NCI-H1694 treated with DMSO at 0.1 percent for 48 hours (cell line): Measurements from ENCODE around the gene CD58.

Experiments
- DNase-seq: peaks from one replicate; lab custom pipeline; 2025; lab: John Stamatoyannopoulos, UW

CD58 gene

GRCh38 chr1:116544588-116545358 lies 26.1 kb downstream of the CD58 start:
- no peak for DNase-seq

GRCh38 chr1:116540088-116540487 lies 30.7 kb downstream of the CD58 start:
- DNase-seq = no peak

DNA sequence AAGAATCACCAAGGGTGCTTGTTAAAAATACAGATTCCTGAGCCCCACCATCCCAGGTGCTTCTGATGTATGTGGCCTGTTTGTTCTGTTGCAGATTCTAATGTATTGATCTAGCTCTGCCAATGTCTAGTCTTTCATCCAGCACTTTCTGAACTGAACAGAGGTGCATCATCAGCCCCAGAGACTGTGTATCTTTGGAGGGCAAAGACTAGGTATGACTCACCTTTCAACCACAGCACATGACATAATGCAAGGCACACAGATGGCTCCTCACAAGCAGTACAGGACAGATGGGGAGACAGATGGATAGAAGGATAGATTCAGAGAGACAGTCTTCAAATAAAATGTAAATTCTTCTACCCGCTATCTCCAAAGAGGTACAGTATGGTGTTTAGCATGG lies 32.3 kb downstream of the CD58 start:
- peak; percentile 42 for DNase-seq

DNA sequence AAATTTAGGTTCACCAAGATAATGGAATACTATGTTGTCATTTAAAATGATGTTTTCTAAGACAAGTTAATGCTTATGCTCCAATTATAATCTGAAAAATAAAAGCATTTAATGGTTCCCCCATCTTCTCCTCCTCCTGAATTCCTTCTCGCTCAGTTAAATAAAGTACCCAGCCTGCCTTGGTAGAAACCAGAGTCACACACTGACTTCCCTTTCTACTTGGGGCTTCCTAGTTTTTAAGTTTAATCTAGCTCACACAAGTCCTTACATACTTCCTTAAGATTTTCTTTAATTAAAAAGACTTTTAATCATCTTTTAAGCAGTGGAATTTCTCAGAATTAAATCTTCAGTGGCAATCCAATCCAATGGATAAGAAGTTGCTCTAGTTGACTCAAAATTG lies 32.9 kb downstream of the CD58 start:
- DNase-seq = no peak

GRCh38 chr1:116537040-116537831 lies 33.6 kb downstream of the CD58 start:
- DNase-seq = no peak

DNA sequence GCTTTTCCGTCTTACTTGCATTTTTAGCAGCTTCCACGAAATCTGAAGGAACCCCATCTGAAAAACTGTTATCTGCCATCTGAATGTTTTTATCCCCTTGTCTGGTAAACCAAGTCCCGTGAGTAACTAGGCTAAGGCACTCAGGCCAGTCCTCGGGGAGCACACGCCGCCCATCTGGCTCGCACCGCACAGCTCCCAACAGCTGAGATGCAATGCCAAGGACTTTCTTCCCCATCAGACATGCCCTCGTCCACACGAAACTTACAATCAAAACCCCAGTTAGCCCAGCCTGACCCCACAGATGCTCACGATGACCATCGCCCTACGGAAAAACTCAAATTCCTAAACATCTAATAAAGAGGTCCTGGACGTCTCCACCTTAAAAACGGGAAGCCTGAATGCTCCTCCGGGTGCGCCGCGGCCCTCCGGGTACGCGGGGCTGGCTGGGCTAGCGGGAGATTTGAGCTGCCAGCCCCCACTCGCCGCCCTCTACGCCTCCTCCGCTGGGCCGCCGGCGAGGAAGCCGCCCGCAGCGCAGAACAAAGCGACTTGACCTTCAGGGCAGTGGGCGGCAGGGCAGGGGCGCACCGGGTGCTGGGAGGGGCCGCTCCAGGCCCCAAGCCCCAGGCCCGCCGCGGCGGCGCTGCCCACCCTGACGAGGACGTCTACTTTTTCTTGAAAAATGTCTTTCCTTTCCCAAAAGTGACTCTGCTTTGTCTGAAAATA lies 36.6 kb downstream of the CD58 start:
- DNase-seq = no peak

DNA sequence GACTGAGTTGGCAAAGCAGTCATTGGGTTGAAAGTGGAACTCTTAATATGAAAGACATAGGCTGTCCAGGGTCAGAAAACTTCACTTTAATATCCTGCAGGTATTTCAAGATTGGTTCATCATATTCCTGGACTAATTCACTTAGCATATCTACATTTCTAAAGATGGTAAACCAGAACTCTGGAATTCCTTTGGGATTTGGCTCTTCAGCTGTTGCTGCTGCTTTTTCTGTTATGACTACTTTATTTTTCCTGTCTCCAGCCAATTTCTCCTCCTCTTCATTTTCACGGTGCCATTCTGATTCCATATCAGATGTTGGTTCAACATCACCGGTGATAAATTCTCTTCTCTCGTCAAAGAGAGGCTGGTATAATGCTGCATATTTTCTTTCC lies 37.4 kb downstream of the CD58 start:
- DNase-seq = no peak

GRCh38 chr1:116532671-116533428 lies 38.0 kb downstream of the CD58 start:
- no peak for DNase-seq

DNA sequence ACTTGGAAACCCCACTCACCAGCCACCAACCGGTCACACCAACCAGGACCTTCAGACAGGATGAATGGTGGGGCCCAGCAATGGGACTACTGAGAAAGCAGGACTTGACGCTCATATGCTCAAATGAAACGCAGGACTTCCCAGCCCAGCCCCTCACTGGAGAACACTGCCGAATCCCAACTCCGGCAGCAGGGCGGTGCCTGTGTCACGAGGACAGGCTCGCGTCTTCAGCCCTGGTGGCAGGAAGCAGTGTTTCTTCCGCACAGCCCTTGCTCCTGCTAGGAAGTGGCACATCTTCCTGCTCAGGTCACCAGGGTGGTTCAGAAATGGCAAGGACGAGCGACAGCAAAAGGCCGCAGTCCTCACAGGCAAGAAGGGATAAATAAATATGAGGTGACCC lies 38.9 kb downstream of the CD58 start:
- no peak for DNase-seq

DNA sequence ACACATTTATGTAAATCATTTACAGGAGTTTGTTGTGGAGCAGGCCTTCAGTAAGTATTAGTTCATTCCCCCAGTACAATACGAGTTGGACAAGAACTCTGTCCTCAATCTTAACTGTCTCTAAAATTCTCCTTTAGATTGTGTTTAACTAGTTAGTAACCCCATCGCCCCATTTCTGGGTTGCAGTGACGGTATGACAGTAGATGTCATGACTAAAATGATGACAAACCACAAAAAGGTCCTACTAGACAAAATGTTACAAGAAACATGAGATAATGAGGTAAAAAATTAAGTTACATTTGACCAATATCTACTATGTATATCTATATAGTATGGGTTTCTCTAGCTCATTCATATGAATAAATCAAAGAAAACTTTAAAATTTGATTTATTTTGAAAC lies 41.1 kb downstream of the CD58 start:
- no peak for DNase-seq

DNA sequence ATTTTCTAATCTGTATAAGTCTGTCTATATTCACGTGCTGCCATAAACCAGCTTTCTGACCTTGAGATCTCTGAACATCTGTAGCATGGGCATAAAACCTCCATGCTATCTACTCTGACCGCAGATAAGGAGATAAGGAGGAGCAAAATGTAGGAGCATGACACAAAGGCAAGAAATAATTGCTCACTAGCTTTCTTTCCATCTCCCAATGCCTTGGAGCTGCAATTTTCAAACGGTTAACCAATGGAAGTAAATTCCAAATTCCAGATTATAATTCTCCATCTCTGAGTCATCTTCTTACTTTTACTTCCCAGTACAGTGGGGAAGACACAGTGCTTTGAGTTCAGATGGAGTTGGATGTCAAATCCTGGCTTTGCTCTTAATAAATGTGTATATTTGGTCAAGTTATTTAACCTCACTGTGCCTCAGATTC lies 41.6 kb downstream of the CD58 start:
- DNase-seq = no peak

GRCh38 chr1:116528329-116529083 lies 42.3 kb downstream of the CD58 start:
- no peak for DNase-seq

DNA sequence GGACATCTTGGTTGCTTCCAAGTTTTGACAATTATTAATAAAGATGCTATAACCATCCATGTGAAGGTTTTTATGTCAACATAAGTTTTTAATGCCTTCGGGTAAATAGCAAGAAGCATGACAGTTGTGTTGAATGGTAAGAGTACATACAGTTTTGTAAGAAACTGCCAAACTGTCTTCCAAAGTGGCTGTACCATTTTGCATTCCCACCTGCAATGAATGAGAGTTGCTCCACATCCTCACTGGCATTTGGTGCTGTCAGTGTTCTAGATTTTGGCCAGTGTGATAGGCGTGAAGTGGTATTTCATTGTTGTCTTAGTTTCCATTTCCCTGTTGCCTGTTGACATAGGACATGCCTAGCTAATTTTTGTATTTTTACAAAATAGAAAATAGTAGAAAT lies 45.4 kb downstream of the CD58 start:
- DNase-seq = no peak

DNA sequence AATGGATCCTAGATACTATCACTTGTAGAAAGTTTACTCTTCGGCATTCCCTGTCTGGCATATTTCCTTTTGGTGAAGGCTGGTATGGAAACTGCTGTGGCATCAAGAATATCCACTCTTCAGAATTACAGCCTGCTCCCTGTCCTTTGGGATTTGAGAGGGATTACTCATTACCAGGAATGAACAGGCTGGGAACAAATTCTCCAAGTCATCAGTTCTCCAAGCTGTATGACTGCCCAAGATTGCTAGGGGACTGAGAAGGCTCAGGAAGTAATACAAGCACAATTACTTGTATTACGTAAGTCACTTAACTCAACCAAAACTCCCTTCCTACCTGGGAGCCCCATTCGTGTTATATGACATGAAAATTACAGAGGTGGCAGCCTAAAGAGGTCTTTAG lies 49.6 kb downstream of the CD58 start:
- no peak for DNase-seq

- no peak for DNase-seq
Observed at GRCh38 chr1:116518400-116518799, 52.4 kb downstream of the CD58 start.

DNA sequence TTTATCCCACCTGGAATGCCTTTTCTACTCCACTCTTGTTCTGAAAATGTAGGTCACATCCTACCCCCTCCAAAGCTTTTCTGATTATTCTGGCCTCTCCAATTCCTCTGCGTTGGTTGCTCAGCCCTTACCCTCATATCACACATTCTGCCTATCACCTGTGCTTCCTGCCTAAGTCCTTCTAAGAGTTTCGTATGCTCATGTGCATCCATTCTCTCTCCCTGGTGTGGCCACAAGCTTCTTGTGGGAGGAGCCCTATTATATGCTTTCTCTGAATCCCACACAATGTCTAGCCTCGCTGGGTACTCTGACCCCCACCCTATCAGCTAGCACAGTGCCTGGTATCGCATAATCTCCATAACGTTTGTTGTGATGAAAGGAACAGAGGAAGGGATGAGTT lies 54.2 kb downstream of the CD58 start:
- DNase-seq = no peak

DNA sequence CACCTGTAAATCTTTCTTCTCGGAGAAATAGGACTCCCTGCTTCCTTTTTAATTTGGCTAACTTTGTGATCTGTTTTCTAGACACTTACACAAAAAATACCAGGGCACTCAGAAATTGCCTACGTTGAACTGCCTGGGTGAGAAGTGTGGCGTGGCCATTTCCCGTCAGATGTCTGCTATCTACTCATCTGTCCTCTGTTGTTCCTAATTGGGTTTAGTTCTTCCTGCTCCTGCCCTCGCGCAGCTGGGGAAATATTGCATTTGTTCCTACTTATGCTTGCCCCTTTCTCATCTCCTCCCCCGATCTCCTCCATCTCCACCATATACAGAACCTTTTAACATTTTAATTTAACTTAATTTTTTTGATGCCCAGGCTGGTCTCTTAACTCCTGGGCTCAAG lies 55.1 kb downstream of the CD58 start:
- no peak for DNase-seq

- no peak for DNase-seq
Observed at GRCh38 chr1:116514708-116515525, 55.9 kb downstream of the CD58 start.

DNA sequence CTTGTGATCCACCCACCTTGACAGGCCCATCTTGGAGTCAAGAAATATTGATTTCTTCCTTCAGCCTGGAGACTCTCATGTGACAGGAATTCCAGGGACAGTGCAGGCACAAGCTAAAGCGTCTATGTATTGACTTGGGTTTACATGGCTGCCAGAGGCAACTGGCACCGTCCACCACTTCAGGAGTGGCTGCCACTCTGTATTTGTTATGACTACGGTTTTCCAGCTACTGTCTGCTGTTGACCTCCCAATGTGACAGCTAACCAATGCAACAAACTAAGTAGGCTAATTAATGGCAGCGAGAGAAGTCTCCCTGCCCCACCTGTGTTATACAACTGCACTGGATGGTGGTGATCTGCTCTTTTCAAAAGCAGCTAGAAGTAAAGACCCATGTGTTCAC lies 56.9 kb downstream of the CD58 start:
- no peak for DNase-seq

DNA sequence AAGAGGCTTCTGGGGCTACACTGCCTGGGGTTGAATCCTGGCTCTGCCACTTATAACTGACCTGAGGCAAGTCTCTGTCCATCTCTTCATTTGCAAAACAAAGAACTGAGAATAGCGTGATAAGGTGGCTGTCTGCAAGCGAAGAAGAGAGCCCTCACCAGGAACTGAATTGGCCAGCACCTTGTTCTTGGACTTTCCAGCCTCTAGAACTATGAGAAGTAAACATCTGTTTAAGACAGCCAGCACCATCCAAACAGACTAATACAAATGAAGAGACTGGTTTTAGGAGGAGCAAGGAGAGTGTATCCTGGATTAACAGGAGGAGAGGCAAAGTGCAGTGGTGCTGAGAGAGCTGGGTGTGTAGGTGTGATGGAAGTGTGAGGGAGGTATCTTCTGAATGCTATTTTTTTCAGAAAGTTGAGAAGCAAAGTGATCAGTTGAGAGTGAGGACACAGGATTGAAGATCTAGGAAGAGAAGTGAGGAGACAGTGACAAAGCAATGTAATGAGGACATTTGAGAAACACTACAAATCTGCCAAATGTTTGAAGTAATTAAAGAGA lies 59.3 kb downstream of the CD58 start:
- no peak for DNase-seq
